Esophagus mucosa (tissue), 1 donor: ENCODE results near the gene CWC22. TPM values are rescaled to one million over a fixed set of nuclear protein-coding genes. Genes with fewer than 3 reads are reported as not detected.
"Not testable (repeated sequence)": the region's sequence is repeated elsewhere in the genome, so short reads cannot be mapped to it uniquely, and the experiment has no call there.

Experiments used
- ATAC-seq: fragments of 200-7000 bp; cut with Tn5 transposase; one replicate; pipeline ENCODE4 v1.9.1; 2020
- total RNA-seq: library from RNA; stranded (reverse); gene quantifications from one replicate; pipeline ENCODE4 v1.2.4, GENCODE V29; 2023
- donor health status: DM: yes; HTN: yes; CAD: no.

CWC22 gene
- total RNA-seq, 1 donor from 2014 or later, result 11.1 TPM

- no peak for ATAC-seq
These were observed 56.7 kb downstream of the CWC22 start for GRCh38 chr2:179950391-179950790.

DNA sequence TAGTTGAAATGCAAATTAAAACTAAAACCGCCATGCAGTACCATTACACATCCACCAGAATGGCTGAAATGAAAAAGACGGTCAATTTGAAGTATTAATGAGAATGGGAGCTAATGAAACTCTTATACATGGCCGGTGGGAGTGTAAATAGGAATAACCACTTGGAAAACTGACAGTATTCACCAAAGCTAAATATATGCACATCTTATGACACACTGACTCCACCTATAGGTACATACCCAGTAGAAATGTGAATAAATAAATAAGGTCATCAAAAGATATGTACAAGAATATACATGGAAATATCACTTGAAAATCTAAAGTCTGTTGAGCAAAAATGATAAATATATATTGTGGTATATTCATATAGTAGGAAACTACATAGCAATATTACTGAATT lies 57.7 kb downstream of the CWC22 start:
- ATAC-seq, result no peak

GRCh38 chr2:179948058-179948457 lies 59.0 kb downstream of the CWC22 start:
- ATAC-seq, result no peak

GRCh38 chr2:179946810-179947615 lies 60.1 kb downstream of the CWC22 start:
- no peak for ATAC-seq

- no peak for ATAC-seq
These were observed 60.8 kb downstream of the CWC22 start for GRCh38 chr2:179946346-179946745.

DNA sequence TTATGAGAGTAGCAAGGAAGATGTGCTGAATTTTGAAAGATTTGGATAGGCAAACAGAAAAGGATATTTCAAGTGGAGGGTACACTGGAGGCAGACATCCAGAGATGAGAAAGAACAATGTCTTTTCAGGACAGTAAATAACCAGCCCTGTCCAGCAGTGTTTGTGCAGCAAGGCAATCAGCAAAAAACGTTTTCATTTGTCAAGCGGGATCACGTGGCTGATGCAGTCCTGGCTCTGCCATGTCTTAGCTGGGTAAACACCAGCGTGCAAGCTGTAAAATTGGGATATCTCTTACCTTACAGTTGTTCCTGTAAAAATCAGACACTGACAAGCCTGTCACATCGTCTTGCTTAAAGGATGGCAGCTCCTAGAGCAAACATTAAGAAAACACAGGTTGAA lies 67.8 kb downstream of the CWC22 start:
- no peak for ATAC-seq

DNA sequence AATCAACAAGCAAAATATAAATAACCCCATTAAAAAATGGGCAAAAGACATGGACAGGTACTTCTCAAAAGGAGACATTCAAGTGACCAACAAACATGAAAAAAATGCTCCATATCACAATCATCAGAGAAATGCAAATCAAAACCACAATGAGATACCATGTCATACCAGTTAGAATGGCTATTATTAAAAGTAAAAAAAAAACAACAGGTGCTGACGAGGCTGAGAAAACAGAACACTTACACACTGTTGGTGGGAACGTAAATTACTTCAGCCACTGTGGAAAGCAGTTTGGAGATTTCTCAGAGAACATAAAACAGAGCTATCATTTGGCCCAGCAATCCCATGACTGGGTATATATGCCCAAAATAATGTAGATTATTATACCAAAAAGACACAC lies 69.1 kb downstream of the CWC22 start:
- ATAC-seq, result no peak

DNA sequence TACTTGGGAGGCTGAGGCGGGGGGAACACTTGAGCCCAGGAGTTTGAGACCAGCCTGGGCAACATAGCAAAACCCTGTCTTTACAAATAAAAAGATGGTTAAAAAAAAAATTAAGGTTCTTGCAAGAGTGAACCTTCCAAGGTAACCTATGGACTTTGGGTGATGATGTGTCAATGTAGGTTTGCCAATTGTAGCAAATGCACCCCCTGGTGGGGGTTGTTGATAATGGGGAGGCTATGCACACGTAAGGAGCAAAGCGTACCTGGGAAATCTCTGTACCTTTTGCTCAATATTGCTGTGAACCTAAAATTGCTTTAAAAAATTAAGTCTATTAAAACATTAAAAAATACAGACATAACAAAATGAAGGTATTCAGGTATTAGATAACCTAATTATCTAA lies 70.4 kb downstream of the CWC22 start:
- ATAC-seq, result no peak

DNA sequence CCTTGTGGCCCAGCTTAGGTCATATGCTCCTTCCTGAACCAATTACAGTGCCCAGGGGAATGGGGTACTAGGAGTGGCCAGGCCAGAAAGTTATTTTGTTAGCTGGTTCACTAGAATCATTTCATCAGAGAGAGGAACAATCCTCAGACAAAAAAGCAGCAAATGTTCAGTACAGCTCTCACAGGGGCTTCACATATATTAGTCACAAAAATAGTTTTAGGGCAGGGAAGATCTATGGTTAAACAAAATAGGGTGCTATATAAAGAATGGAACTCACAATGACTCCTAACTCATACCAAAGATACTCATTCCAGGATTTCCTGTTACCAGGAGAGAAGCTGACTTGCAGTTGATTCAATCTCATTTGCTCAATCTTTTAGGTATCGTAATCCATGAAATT lies 71.0 kb downstream of the CWC22 start:
- no peak for ATAC-seq

- ATAC-seq, result no peak
These were observed 74.3 kb downstream of the CWC22 start for GRCh38 chr2:179932786-179933185.

DNA sequence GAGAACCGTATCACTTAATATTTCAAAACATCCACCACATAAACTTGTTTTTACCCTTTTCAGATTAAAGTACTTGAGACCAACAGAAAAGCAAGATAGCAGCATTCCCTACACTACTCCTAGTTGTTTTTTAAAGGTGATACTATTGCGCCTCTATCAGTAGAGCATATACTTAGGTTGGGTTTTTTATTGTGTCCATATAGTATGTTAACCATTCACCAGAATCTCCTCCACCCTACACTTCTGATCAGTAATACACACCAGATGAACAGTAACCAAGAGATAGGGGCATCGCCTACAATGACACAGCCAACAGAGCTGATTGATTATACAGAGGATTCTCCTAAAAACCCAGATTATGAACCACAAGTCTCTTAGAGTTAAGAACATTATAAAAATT lies 75.6 kb downstream of the CWC22 start:
- no peak for ATAC-seq

- not testable (repeated sequence) for ATAC-seq
These were observed 77.1 kb downstream of the CWC22 start for GRCh38 chr2:179929997-179930396.

- ATAC-seq, result no peak
These were observed 80.1 kb downstream of the CWC22 start for GRCh38 chr2:179927041-179927440.

GRCh38 chr2:179925713-179926112 lies 81.4 kb downstream of the CWC22 start:
- no peak for ATAC-seq

DNA sequence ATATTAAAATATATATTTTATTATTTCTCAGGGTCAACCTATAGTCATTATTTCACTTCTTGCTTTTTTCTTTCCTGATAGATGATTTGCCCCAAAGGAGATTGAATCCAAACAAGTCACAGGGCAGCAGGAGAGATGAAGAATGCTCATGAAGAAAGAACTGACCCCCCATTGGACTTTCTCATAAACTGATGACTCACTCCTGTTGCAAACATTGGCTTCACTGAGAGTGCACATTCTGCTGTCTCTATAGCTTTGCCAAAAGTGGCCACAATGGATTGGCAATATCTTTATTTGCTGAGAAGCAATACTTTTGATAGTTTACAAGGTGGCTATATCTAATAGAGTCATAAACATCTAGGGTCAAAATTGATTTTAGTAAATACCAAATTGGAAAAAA lies 89.8 kb downstream of the CWC22 start:
- ATAC-seq, result no peak

GRCh38 chr2:179915395-179915992 lies 91.6 kb downstream of the CWC22 start:
- no peak for ATAC-seq

DNA sequence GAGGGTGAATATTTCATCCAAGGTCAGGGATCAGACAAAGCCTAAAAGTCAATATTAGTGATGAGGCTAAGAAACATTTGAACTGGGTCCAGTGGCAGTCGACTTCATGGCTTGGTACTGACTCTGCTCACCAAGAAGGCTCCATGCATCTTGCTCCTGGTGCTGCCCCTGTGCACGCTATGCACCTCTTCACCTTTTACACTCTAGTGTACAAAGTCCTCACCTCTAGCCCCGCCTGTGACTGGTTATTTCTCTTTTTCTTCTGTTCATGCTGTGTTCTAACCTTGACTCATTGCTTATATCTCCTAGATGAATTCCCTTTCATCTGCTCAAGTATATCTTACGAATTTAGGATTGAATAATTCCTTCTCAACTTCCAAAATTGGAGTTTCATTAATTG lies 93.3 kb downstream of the CWC22 start:
- ATAC-seq, result no peak

DNA sequence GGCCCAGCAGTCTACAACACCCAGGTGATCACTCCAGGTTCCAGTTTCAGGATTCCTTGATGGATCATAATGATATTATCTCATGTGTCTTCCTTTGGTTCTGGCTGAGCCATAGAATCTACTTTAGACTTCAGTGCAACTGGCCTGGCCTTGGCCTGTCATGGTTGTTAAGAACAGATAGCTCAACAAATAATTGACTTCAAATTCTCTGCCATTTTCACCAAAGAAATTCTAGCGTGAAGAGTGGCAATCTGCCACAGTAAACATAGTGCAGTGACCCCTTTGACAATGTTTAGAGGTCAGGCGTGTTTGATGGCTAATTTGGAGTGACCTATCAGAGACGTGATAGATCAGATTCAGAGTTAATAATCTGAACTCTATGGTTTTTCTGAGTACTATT lies 95.5 kb downstream of the CWC22 start:
- no peak for ATAC-seq

DNA sequence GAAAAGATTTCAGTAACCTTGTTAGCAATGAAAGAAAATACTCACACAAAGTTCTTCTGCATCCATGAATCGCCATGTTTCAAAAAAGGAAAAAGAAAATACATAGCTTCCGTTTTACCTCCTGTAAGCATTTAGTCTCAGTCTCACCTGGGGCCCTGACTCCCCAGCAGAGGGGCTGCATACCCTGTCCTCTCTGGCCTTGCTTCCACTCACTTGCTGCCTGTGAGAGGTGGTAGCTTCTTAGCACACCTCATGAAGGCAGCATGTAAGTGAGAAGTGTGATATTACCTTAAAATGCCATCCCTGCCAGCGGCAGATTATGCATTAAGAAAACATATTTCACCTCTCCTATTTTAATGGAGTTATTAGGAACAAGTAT lies 96.4 kb downstream of the CWC22 start:
- ATAC-seq, result no peak

DNA sequence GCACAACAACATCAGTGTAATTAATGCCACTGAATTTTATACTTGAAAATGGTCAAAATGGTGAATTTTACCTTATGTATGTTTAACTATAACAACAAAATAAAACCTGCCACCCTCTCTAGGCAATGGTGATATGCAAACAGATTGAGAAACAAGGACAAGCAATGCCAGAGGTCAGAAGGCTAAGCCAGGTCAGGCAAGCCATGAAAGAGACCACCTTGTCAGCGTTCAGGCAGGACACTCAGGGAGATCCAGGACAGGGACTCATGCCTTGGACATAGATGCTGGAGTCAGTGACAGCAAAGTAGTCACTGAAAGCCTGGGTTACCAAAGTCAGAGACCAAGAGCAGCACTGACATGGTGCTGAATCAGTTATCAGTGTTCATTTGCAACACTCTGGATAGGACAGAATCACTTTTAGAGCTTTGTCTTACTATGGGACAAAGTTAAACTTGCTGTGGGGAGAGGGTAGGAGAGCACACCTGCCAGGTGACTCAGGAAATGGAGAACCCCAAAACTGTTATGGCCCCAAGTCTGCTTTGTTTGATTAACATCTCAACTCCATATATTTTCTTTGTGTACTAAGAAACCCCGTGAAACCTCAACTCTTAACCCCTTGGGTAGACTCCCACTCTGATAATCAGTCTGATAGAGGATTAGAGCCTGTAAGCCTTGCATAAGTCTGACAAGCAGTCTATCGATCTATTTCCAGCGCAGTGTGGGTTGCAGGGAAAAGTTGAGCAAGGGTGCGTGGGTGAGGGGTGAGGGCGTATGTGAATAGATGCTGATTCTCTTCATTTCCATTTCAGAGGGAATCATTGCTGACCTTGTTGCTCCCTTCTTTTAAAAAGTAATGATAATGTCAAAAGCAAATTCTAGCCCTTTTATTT lies 97.0 kb downstream of the CWC22 start:
- ATAC-seq, result no peak

GRCh38 chr2:179900655-179901054 lies 106.4 kb downstream of the CWC22 start:
- no peak for ATAC-seq

DNA sequence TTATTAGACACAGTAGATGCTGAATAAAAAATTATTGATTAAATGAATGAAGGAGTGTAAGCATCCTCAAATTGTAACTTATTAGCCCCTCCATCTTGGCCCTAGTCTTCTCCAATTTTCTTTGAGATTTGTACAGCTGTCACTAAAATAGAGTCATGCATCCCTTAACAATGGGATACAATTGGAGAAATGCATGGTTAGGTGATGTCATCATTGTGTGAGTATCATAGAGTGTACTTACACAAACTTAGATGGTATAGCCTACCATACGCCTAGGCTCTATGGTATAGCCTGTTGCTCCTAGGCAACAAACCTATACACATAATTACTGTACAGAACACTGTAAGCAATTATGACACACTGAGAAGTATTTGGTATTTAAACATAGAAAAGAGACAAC lies 107.4 kb downstream of the CWC22 start:
- ATAC-seq, result no peak

DNA sequence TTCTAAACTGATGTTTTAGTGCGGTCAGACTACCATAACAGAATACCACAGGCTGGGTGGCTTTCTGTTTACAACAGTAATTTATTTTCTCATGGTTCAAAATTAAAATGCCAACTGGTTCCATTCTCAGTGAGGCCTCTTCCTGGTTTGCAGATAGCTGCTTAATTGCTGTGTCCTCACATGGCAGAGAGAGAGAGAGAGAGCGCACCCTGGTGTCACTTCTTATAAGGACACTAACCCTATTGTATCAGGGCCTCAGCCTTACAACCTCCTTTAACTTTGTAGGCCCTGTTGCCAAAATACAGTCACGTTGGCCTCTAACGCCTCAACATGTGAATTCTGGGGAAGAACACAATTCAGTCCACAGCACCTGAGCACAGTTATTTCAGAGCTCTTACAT lies 108.2 kb downstream of the CWC22 start:
- peak; percentile 69 for ATAC-seq
